GM19395 (cell line): Measurements from ENCODE around the gene CNTN1.
A peak's percentile ranks its signal among the peaks of the same experiment; 100 is the strongest.
"Not testable (repeated sequence)": the region's sequence is repeated elsewhere in the genome, so short reads cannot be mapped to it uniquely, and the experiment has no call there.

Experiments
- ATAC-seq: cut with Tn5 transposase; IDR thresholded peaks from one replicate; pipeline ENCODE4 v1.9.1; 2021; ENCODE audit warnings: mild to moderate bottlenecking, moderate library complexity; ENCODE audit not compliant: unreplicated experiment

CNTN1 gene

DNA sequence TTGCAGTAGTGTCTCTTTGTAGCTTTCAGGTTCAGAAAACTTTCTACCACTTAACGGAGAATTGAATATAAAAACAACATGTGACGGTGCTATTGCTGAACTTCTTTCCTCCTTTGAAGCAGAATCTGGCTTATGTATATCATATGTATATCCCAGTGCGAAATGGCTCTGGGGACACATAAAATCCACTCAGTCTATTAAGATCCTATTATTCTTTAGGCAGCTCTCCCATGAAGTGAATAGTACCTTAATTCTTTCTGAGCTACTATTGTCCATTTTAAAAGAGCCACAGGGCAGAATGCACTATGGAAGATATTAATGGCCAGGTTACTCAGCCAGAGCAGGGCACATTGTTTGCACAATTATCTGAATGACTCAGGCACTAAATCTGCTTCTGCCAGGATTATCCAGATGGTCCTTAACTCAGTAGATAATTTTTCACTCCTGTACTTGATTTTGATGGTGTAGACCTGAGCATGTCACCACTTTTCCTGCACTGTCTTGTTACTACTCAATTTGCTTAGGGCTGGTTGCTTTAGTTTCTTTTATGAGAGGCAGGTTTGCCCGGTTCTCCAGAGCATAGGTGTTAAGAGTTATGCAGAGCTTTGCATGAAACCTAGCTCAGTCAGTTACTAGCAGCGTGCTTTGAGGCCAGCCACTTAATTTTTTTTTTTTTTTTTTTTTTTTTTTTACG lies 5.5 kb downstream of the CNTN1 start:
- ATAC-seq: no peak

DNA sequence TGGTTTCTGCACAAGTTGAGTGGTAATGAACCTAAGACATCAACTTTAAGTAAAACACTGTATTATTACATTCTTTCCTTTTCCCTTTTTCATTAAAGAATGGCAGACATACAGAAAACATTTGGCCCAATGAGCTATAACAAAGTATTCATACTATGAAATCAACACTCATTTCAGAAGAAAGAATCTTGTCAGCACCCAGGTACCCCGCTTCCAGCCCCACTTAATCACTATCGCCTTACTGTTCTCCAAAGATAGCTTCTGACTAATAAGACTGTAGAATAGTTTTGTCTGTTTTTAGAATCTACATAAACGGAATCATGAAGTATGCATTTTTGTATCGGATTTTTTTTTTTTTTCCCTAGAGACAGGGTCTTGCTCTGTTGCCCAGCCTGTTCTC lies 9.5 kb downstream of the CNTN1 start:
- ATAC-seq: peak; percentile 81

DNA sequence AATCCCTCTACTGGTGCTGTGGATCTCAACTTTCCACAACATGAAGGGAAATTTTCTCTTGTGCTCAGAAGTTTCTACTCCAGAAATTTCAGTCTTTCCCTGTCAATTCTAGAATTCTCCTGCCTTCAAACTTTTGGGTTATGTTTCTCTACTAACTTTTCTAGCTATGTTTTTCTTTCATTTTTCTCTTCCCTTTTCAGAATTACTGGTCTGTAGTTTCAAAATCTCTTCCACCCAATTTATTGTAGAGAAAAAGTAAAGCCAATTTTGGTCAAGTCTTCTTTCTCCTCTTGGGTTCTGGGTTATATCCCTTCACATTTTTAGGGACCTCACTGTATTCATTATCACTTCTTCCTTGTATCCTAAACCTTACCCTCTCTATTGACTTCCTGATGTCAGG lies 18.9 kb downstream of the CNTN1 start:
- ATAC-seq: peak; percentile 52

DNA sequence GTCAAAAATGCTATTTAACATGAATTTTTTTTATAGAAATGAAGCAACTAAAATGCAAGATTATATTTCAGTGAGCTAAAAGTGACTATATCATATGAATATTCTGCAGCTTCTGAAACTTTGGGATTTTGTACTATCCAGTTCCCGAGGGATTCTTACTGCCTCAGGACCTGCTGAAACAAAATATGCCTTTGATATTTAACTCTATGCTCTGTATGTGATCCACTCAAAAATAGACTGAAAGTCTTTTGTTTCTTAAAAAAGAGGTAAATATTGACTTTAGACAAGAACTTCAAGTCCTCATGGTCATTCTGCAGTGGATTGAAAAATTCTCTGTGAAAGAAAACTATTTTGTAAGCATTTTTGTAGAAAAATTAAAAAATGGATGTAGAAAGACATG lies 22.4 kb downstream of the CNTN1 start:
- ATAC-seq: no peak

DNA sequence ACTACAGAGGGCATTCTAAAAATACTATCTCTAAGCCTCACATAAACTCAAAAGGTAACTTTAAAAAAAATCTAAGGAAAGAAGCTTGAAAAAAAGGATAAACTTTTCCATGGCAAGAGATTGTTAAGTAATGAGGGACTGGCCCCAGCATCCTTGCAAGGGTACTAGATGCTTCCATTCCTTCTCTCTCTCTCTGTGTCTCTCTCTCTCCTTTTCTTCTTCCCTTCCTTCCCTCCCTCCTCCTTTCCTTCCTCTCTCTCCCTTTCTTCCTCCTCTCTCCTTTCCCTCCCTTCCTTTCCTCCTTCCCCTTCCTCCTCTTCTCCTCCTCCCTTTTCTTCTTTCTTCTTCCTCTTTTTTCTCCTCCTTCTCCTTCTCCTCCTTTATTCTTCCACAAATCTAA lies 23.8 kb downstream of the CNTN1 start:
- no peak for ATAC-seq

DNA sequence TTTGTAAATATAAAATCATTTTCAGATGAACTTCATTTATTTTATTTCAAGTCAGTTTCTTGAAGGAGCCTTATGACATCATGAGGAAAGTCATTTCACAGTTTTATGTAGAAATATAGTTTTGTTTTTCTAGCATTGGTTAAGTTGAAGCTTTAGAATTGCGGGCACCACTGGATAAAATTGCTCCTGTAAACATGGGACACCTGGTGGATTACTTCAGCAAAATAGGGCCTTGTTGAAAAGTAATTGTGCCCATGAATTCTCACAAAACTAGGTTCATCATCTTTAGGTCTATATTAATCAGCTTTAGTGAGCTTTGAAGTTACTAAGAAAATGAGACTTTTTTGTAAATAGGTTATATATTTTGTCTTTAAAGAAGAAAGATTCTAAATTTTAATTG lies 25.3 kb downstream of the CNTN1 start:
- no peak for ATAC-seq

DNA sequence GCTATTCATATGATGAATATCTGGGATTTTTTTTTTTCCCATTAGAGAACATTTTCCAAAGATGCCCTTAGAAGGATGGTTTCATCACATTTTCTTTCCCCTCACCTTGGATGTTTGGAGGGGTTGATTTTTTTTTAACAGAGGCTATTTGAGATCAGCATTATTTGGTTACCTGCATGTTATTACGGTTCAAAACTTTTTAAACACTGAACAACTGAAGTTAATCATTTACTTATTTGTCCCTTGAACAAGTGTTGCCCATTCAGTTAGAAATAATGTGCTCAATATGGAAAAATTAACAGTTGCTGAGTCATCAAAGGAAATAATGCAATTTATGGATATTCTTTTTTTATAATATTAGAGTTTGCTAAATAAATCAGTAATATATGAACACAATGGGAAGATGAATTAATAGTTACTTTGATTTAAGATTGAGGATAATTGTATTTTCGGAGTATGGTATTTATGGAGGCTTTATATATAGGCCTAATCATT lies 26.7 kb downstream of the CNTN1 start:
- ATAC-seq: no peak

DNA sequence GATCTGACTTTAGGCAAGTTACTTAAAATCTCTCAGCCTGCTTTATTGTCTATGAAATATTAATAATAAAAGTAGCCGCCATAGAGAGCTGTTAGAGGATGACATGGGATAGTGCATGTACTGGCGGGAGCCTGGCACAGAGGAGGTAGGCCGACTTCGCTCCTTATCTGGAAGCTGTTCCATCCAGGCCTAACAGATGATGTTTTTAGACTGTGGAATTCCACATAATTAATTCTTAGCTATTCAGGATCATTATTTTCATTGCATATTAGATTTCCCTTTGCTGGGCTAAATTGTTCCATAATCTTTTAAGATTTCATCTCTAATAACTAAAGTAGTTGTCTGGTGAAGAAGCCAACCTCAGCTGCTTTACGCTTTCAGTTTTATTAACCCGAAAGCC lies 30.8 kb downstream of the CNTN1 start:
- ATAC-seq: no peak

DNA sequence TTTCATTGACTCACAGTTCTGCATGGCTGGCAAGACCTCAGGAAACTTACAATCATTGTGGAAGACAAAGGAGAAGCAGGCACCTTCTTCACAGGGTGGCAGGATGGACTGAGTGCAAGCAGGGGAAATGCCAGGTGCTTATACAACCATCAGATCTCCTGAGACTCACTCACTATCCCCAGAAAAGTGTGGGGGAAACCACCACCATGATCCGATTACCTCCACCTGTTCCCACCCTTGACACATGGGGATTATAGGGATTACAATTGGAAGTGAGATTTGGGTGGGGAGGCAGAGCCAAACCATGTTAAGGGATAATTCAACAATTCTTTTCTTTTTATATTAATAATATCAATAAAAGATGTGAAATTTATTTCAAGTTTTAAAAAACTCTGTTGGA lies 34.1 kb downstream of the CNTN1 start:
- no peak for ATAC-seq

DNA sequence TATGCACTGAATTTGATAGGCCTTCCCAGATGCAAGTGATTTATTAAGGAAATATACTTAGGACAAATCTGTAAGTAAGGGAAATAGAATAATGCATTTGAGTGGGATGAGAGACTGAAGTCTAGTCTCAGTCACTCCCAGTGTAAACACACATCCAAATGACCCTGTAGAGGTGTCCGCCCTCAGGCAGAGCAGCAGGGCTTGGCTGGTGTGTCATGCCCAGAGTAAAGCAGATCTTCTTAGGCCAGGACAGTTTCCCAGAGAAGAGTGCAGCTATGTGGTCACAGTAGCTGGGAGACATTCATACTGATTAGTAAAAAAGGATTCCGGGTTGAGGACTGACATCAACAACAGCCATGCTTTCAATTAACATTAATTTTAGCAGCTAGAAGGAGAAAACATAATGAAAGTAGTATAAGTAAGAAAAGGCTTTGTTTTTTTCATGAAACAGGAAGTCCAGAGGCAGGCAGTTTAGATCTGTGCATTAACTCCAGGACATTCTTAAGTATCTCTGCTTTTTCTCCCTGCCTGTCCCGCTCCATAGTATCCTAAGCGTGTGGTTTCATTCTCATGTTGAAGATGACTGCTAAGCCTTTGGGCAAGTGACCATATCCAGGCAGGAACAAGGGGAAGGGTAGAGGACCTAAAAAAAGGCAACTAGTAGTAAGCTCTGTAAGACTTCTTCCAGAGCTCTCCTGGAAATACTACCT lies 35.7 kb downstream of the CNTN1 start:
- no peak for ATAC-seq

DNA sequence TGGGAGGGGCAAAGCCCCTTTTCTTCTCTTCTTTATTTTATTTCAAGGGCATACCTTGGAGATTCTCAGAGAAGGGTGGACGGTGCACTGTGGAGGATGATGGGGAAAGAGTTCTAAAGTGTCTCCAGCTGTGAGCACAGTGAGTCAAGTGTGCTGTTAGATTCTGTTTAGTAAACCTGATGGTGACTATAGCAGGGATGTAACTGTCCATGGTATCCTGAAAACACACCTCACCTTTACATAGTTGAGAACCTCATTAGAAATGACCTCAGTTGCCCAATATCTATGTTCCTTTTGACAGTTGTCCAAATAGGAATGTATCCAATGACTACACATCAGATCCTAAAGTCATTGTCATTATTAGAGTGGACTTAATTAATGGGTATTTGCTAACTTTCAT lies 38.0 kb downstream of the CNTN1 start:
- ATAC-seq: no peak

DNA sequence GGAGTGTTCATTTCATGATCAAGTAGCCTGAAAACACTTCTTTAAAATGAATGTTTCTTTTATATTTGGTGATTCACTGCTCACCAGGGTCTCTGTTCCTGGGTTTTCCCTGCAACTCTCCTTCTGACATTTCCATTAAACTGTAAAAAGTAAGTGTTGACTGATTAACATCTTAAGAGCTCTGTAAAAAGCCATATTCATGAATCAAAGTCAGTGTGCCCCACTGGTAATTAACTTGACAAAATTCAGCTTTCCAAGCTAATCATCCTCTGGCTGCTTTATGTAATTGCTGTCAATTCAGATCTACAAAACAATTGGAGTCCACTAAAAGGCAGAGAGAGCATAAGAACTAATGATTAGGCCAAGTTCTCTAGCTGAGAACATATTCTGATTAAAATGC lies 41.6 kb downstream of the CNTN1 start:
- no peak for ATAC-seq

DNA sequence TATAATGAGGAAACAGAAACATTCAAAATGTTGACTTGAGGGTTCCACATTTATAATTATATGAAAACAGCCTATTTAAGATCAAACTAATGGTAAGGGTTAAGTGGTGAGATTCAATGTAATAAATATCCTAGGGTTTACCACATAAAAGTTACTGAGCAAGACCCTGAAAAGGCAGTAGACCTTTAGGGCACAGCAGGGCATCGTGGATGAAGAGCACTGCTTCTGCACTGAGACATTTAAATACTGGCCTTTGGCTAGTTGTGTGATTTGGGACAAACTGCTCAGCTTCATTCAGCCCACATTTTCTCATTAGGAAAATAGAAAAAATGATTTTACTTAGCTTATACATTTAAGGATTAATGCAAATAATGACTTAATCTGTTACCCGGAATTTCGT lies 42.0 kb downstream of the CNTN1 start:
- no peak for ATAC-seq

DNA sequence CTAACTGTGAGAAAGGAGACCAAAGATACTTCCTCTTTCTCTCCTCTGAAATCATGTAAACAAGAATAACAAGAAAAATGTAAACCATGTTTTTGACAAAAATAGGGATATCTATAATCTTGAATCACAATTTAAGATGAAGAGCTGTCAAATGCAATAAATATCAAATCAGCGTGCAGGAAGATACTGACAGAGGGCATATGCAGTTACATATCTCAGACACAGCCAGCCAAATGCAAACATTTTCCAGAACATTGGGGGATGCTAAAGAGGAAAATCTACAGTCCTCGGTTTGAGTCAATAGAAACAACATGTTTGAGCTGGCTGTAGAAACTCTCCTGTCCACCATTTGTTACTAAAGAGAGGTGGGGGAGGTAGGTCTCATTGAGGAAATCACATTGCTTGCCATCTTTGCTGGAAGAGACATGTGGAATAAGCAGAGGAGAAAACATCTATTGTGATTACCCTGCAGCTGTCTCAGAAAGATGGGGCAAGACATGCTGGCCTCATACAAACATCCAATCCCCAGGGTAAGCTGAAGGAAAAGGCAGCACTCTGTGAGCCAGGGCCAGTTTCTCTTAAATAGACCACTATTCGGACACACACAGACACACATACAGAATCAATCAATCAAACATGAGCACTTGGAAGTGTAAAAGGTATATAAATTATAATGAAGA lies 43.5 kb downstream of the CNTN1 start:
- no peak for ATAC-seq

DNA sequence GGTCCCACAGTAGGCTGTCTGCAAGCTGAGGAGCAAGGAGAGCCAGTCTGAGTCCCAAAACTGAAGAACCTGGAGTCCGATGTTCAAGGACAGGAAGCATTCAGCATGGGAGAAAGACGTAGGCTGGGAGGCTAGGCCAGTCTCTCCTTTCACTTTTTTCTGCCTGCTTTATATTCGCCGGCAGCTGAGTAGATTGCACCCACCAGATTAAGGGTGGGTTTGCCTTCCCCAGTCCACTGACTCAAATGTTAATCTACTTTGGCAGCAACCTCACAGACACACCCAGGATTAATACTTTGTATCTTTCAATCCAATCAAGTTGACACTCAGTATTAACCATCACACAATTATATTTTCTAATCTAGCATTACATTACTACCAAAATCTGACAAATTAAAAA lies 45.2 kb downstream of the CNTN1 start:
- not testable (repeated sequence) for ATAC-seq

DNA sequence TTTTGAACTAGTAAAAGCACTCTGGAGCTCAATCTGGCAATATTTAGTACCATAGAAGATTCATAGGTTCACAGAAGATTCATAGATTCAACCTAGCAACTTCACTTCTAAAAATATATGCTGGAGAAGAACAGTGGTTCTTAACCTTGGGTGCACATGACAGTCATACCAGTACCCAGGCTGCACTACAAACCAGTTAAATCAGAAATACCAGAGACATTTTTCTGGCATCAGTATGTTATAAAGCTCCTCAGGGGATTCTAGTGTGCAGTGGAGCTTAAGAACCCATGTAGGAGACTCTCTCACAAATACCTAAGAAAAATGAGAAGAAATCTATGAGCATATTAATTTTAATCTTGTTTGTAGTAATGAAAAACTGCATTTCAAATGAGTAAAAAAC lies 46.6 kb downstream of the CNTN1 start:
- no peak for ATAC-seq

DNA sequence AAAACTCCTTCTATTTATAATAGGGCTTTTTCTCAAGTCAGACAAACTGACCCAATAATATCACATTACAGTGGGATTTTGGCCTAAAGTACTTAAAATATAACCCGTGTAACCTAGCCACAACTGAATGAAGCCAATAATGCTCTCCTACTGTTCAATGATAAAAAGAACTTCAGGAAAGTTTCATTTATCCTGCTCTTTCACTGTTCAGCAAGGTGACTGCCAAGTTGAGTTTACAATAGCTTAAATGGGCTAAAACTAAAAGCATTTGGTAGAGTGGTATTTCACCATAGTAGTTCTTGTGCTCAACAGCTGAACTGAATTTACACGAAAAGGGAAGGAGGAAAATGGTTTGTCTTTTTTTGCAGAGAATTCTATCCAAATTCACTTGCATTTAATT lies 49.8 kb downstream of the CNTN1 start:
- no peak for ATAC-seq

DNA sequence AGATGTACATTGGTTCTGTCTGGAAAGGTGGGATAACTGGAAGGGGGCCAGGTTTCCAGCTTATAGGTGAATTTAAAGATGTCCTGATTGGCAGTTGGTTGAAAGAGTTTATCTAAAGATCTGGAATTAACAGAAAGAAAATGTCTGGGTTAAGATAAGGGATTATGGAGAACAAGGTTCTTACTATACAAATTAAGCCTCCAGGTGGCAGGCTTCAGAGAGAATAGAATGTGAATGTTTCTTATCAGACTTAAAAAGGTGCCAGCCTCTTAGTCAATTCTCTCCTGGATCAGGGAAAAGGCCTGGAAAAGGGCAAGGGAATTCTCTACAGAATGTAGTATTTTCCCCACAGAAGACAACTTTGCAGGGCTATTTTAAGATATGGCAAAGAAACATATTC lies 53.1 kb downstream of the CNTN1 start:
- ATAC-seq: no peak

DNA sequence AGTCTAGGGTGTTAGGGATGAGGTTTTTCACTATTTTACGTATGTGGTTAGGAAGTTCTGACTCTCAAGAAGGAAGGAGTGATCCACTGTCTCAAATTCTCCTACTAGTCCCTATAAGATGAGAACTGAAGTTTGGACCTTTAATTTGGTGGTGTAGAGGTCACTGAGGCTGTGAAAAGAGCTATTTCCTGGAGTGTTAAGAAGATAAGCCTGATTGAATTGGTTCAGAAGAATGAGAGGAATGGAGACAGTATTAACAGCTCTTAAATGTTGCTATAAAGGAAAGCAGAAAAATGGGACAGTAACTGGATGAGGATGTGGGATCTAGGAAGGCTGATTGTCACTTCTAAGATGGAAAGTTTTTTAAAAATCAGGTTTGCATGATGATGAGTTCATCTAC lies 57.6 kb downstream of the CNTN1 start:
- no peak for ATAC-seq

DNA sequence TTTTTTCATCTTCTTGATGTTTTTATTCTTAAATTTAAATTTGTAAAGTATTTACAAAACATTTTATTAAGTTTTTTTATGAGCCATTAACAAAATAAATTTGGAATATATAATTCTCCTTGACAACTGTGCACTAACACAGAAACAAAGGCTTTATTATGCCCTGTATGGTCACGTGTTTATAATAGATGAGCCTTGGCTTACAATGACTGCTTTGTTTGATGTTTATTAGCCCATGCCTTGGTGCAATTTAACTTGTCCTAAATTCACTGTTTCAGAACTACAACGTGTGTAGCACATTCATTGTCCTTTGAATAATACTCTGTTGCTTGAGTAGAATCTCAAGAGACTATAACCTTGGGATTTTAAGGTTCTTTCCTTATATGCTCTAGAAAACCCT lies 59.8 kb downstream of the CNTN1 start:
- ATAC-seq: no peak

DNA sequence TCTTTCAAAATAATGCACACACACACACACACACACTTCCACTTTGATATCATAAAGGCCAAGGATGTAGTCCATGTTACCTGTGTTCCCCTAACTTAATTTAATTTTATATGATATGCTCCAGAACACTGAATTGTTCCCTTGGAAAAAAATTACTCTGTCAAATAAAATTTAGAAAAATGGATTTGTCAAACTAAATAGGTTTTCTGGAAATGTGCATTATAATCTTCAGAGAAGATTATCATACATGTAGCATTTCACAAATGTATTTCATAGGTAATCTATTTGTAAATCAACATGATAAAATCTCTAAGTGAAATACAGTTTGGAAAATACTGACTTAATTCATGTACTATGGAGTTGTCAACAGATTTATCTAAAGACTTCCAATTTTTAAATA lies 68.6 kb downstream of the CNTN1 start:
- ATAC-seq: no peak

DNA sequence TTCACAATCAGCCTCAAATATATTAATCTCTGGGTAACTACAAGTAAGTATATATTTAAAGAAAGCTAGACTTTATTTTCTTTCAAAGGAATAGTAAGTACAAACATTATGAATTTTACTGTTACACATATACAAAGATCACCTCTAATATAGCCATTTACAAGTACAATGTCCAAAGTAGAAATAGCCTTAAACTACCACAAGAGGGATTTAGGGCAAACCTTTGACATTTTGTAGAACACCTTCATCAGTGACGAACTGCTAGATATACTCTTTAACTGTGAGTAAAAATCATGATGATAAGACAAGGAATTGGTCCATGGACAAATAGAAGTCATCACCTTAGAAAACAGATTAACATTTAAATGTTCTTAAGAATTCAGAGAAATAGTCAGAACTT lies 69.8 kb downstream of the CNTN1 start:
- no peak for ATAC-seq
